NT2/D1 (cell line): Measurements from ENCODE around the gene DGCR8.

Experiments
- YY1 ChIP-seq: IDR thresholded peaks from 2 replicates; pipeline ENCODE4 v1.6.1; 2011; ENCODE audit not compliant: insufficient read length, insufficient read depth
- ZNF274 ChIP-seq: IDR thresholded peaks from 2 replicates; pipeline ENCODE4 v1.6.1; 2011; ENCODE audit warnings: mild to moderate bottlenecking, low read depth, low read length

- TF ChIP-seq YY1, result no peak
- no peak for TF ChIP-seq ZNF274
Observed at GRCh38 chr22:20129747-20130014, 49.6 kb downstream of the DGCR8 start.
